ENCODE results near the gene STMP1. TPM values are rescaled to one million over a fixed set of nuclear protein-coding genes. Genes with fewer than 3 reads are reported as not detected.

Gene STMP1
- total and polyA plus RNA-seq, 2 of the 8 experiments (the other 6 are each of a cell fraction or from before 2014, with no cell fraction given): 22.7 to 36.7 TPM

DNA sequence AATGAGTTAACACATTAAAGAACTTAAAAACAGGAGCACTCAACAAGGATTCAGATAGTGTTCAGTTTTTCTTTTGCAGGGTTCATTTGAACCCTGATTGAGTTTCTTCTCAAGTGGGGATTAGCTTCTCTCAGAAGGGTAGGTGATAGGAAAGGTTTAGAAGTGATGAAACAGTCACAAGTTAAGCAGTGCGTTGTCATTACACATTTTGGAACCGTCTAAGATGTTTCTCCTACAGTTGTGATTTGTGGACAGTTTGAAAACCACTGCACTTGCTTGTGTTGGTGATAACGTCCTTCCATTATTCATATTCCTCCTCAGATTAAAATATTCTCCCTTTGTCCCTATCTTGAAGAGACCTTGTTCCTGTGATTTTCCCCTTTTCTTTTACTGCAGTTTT lies 2.7 kb downstream of the STMP1 start:
- no peak overlapping the region for H2BK15ac ChIP-seq (ENCODE audit: low read length)
- no peak overlapping the region for H3K4me3 ChIP-seq (ENCODE audit: extremely low read depth in 1 of 4, insufficient read depth in 2 of 4, low read depth in 3 of 4, low read length in 4 of 4)
- no peak overlapping the region for H3K18ac ChIP-seq (ENCODE audit: extremely low read depth, low read length)
- no peak overlapping the region for H3K23ac ChIP-seq (ENCODE audit: insufficient read length)
- no peak for DNase-seq (ENCODE audit: low read depth in 1 of 2, low spot score in 2 of 2)
- H3K56ac ChIP-seq (replicated peaks; ENCODE audit: insufficient read length, low read depth, low read length): no peak overlapping the region
- H3K27ac ChIP-seq (ENCODE audit: low read depth, low read length): no peak overlapping the region
- H3K79me1 ChIP-seq (ENCODE audit: low read depth, low read length): peaks cover 5% of the 10 kb centered on the region; the same call in 1 of the 2 replicates
- H2AK5ac ChIP-seq (ENCODE audit: low read depth, low read length): no peak overlapping the region
- no peak overlapping the region for H3K4ac ChIP-seq (replicated peaks; ENCODE audit: insufficient read length, low read depth, low read length)
- H3K79me2 ChIP-seq (ENCODE audit: control insufficient read depth in 1 of 2, insufficient read depth in 2 of 2, low read length in 2 of 2): peaks cover 3 to 74% of the 10 kb centered on the region in 2 experiments
- no peak overlapping the region for H2BK12ac ChIP-seq (ENCODE audit: low read depth, low read length)
- H3K23me2 ChIP-seq (ENCODE audit: low read depth, low read length): peaks cover 2% of the 10 kb centered on the region; the same call in 1 of the 2 replicates
- H2AFZ ChIP-seq (ENCODE audit: low read length): no peak overlapping the region
- CTCF ChIA-PET (ENCODE audit: partially characterized antibody): interaction anchor here (1.1 to 5.8 kb wide), 4 partner anchors 9 to 413 kb away, joined by 3 to 55 read pairs (median 7); no protein-coding TSS in a partner anchor
- no peak for TF ChIP-seq TAF1 (IDR thresholded peaks at IDR 0.05; ENCODE audit: low read depth, low read length)
- H2BK5ac ChIP-seq (ENCODE audit: low read depth, low read length): no peak overlapping the region
- no peaks in the 10 kb centered on the region for H3K27me3 ChIP-seq (replicated peaks in 1 of 4; ENCODE audit: control insufficient read depth in 3 of 4, extremely low read depth in 1 of 4, insufficient read depth in 3 of 4, low read length in 3 of 4)
- H3K36me3 ChIP-seq (ENCODE audit: control insufficient read depth in 2 of 4, insufficient read depth in 4 of 4, low read length in 3 of 4): peaks cover 0 to 4% (median 0%) of the 10 kb centered on the region in 4 experiments; a peak in 1 of 8 replicates
- no peak overlapping the region for H4K5ac ChIP-seq (ENCODE audit: insufficient read length, low read depth, low read length)
- no peak overlapping the region for H3K14ac ChIP-seq (ENCODE audit: insufficient read length)
- H2BK20ac ChIP-seq (ENCODE audit: low read length): no peak overlapping the region
- no peak overlapping the region for H3K9ac ChIP-seq (replicated peaks in 1 of 4; ENCODE audit: extremely low read depth in 1 of 4, low read depth in 3 of 4, low read length in 3 of 4)
- H3K4me2 ChIP-seq (ENCODE audit: insufficient read depth in 1 of 2, low read depth in 2 of 2, low read length in 2 of 2): no peak overlapping the region
- H3K9me3 ChIP-seq (ENCODE audit: insufficient read depth in 2 of 2, low read depth in 1 of 2, low read length in 1 of 2): peaks cover 0 to 4% of the 10 kb centered on the region in 2 experiments; a peak in 2 of 4 replicates
- H4K8ac ChIP-seq (ENCODE audit: extremely low read depth, insufficient read depth, low read length): no peak overlapping the region
- peaks cover 0 to 1% of the 10 kb centered on the region in 2 experiments for H4K20me1 ChIP-seq (replicated peaks in 1 of 2; ENCODE audit: control insufficient read depth in 1 of 2, insufficient read depth in 2 of 2, low read length in 2 of 2)
- POLR2A ChIA-PET (ENCODE audit: partially characterized antibody): no interaction called here
- no peak overlapping the region for H2BK120ac ChIP-seq (replicated peaks; ENCODE audit: low read depth, low read length)
- H4K91ac ChIP-seq (replicated peaks; ENCODE audit: insufficient read length, low read length): no peak overlapping the region
- 88% methylated on average over 3 of the region's 3 CpGs; no CpG with 5 or more reads in 1 of the 2 experiments for WGBS, 2 experiments (ENCODE audit: extremely low coverage in 1 of 2, insufficient coverage in 1 of 2, insufficient read length in 1 of 2, insufficient replicate concordance in 2 of 2, low coverage in 1 of 2, low lambda C conversion rate in 2 of 2, missing lambda C conversion rate in 1 of 2)
- H3K4me1 ChIP-seq (replicated peaks in 1 of 4; ENCODE audit: control insufficient read depth in 3 of 4, insufficient read depth in 4 of 4, low read length in 3 of 4): no peaks in the 10 kb centered on the region; a peak in 2 of 7 replicates
- FAIRE-seq: no peak

All from H1 (cell line).